Upper lobe of left lung (tissue), 4 donors: Measurements from ENCODE around the gene ARFGAP2.

Source experiments
- EP300 ChIP-seq, 4 donors: sonication (generic); formaldehyde crosslinking; IDR thresholded peaks; one replicate each; pipeline ENCODE4 v1.5.1; 2017; ENCODE audit warnings: antibody characterized with exemption in 4 of 4, control low read depth in 2 of 4
- POLR2A ChIP-seq, 4 donors: fragments of 450-650 bp; IDR thresholded peaks; one replicate each; pipeline ENCODE4 v1.5.1; 2016 to 2017; ENCODE audit warnings: antibody characterized with exemption in 4 of 4, mild to moderate bottlenecking in 2 of 4
- TF ChIP-seq, protein P1 (sequence below), 6 experiments: fragments of 450-650 bp in 4 of 6; fragments of 200-600 bp in 2 of 6; sonication (generic) in 2 of 6; IDR thresholded peaks; one replicate each; pipeline ENCODE4 v1.5.1; 2016 to 2019; ENCODE audit warnings: antibody characterized with exemption in 6 of 6

DNA sequence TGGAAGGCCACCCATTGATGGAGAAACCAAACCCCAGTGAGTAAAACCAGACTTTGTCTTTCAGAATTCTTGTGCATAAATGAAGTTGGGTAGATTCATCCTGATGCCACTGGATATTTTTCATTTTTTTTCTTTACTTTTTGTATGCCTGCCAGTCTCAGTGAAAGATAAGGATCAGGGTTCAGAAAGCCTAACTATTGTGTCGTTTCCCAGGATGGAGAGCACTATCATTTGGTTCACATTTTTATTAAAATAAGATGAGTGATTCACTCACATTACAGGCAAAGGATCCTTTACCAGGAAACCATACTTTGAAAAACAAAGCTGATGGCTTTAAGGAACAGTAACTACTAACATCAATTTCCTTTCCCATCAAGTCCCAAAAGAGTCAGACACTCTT is 52.0 kb downstream of the ARFGAP2 start:
- TF ChIP-seq, protein P1, sequence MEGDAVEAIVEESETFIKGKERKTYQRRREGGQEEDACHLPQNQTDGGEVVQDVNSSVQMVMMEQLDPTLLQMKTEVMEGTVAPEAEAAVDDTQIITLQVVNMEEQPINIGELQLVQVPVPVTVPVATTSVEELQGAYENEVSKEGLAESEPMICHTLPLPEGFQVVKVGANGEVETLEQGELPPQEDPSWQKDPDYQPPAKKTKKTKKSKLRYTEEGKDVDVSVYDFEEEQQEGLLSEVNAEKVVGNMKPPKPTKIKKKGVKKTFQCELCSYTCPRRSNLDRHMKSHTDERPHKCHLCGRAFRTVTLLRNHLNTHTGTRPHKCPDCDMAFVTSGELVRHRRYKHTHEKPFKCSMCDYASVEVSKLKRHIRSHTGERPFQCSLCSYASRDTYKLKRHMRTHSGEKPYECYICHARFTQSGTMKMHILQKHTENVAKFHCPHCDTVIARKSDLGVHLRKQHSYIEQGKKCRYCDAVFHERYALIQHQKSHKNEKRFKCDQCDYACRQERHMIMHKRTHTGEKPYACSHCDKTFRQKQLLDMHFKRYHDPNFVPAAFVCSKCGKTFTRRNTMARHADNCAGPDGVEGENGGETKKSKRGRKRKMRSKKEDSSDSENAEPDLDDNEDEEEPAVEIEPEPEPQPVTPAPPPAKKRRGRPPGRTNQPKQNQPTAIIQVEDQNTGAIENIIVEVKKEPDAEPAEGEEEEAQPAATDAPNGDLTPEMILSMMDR (IDR thresholded peaks at IDR 0.05), result no peak
- no peak for TF ChIP-seq POLR2A (IDR thresholded peaks at IDR 0.05)
- TF ChIP-seq EP300 (IDR thresholded peaks at IDR 0.05), result no peak
